ENCODE data around the gene COL13A1. TPM values are rescaled to one million over a fixed set of nuclear protein-coding genes. Genes with fewer than 3 reads are reported as not detected.

COL13A1 gene
- total RNA-seq, 4 donors from 2014 or later = 0.42 to 3.4 (median 1.5) TPM

- WGBS = 46% methylated on average over 5 of the region's 5 CpGs
- Histone ChIP-seq H3K27me3 (no peaks in the 10 kb centered on the region), H3K27ac (no peak overlapping the region), H3K36me3 (no peaks in the 10 kb centered on the region), H3K4me3 (no peak overlapping the region), H3K9me3 (no peaks in the 10 kb centered on the region), H3K4me1 (peaks cover 8% of the 10 kb centered on the region)
- DNase-seq (ENCODE audit: low spot score in 2 of 2) = no peak
- no peak for TF ChIP-seq EP300 (IDR thresholded peaks at IDR 0.05)
- TF ChIP-seq POLR2A (IDR thresholded peaks at IDR 0.05) = no peak
- TF ChIP-seq, protein P1, sequence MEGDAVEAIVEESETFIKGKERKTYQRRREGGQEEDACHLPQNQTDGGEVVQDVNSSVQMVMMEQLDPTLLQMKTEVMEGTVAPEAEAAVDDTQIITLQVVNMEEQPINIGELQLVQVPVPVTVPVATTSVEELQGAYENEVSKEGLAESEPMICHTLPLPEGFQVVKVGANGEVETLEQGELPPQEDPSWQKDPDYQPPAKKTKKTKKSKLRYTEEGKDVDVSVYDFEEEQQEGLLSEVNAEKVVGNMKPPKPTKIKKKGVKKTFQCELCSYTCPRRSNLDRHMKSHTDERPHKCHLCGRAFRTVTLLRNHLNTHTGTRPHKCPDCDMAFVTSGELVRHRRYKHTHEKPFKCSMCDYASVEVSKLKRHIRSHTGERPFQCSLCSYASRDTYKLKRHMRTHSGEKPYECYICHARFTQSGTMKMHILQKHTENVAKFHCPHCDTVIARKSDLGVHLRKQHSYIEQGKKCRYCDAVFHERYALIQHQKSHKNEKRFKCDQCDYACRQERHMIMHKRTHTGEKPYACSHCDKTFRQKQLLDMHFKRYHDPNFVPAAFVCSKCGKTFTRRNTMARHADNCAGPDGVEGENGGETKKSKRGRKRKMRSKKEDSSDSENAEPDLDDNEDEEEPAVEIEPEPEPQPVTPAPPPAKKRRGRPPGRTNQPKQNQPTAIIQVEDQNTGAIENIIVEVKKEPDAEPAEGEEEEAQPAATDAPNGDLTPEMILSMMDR (IDR thresholded peaks at IDR 0.05) = no peak
- TF ChIP-seq POLR2AphosphoS5 (IDR thresholded peaks at IDR 0.05) = no peak
Measured at GRCh38 chr10:69952821-69953221, 151.1 kb downstream of the COL13A1 start.

DNA sequence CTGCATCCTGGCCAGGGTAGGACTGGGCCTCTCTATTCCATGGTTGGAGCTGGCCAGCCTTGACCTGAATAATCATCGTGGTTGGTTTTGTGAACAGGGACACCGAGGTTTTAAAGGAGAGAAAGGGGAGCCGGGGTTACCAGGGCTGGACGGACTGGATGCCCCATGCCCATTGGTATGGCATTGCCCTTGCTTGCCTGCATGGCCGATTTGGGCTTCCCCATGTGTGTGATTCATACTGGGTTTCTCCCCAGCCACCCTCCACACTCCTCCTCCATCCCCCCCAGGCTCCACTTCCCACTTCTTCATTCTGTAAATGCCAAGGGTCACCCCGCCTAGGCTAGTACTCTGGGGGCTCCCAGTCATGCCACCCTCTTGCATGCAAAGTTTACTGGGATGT lies 152.1 kb downstream of the COL13A1 start:
- H3K4me3 ChIP-seq = no peak overlapping the region
- no peak for TF ChIP-seq EP300 (IDR thresholded peaks at IDR 0.05)
- no peak for TF ChIP-seq POLR2A (IDR thresholded peaks at IDR 0.05)
- TF ChIP-seq POLR2AphosphoS5 (IDR thresholded peaks at IDR 0.05) = no peak
- TF ChIP-seq, protein P1 (IDR thresholded peaks at IDR 0.05) = no peak
- DNase-seq (ENCODE audit: low spot score in 2 of 2) = peak; percentile 58 to 72
- no peaks in the 10 kb centered on the region for H3K9me3 ChIP-seq
- H3K27ac ChIP-seq = no peak overlapping the region
- H3K4me1 ChIP-seq = peaks cover 8% of the 10 kb centered on the region
- H3K27me3 ChIP-seq = no peaks in the 10 kb centered on the region
- WGBS = 81% methylated on average over 5 of the region's 6 CpGs
- H3K36me3 ChIP-seq = no peaks in the 10 kb centered on the region

DNA sequence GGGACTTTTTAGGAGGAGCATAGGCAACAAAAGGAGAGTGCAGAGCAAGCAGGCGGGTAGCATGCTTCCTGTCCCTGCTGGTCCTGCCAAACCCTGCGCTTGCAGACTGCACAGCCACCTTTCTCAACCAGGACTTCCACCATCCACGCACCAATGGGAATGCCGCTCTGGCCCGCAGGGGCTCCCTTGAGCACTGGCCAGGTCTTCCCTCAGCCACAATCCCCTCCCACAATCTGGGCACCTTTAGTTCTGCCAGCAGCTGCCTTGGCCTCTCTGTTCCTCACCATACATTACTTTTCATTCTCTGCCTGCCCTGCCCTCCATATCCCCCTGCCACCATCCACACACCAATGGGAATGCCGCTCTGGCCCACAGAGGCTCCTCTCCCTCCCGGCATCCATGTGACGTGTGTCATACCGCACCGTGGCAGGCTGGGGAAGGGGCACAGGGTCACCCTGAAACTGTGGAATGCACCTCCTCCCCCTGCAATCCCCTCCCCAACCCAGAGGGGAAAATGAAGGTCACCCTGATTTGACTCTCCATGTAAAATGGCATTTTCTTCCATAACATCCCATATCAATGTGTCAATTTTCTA lies 153.6 kb downstream of the COL13A1 start:
- Histone ChIP-seq H3K9me3 (no peaks in the 10 kb centered on the region), H3K27me3 (no peaks in the 10 kb centered on the region)
- WGBS = 81% methylated on average over 10 of the region's 10 CpGs

DNA sequence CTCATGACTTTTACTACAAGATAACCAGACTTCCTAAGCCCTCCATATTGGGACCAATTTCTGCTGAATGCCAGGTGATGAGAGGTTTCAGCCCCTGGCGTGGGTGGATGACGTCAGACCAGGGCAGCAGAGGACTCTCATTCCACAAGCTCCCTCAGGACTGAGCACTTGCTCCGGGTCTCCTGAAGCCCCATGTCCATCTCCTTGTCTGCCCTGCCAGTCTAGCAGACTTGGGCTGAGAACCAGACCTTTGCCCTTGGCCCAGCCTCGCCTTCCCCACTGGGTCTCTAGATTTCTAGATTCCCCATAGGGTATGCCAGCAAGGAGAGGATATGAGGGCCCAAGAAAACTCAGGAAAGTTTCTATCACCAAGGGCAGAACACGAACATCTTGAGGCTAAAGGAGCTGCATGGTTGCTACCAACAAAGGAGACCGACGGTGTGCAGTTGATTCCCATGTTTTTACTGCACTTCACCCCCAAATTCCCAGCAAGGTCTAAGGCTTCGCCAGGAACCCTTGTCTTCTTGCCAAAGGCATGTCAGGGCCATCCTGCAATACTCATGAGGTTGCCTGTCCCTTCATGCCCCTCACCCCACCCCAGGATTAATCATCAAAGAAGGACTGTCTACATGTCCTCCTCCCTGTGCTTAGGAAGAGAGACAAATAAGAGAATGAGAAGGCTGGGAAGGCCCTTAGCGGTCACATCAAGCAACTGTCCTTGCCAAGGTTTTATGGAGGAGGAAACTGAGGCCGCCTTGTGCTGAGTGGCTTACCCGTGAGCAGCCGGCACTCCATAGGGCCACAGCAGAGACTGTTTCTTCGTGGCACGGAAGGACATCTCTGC lies 154.4 kb downstream of the COL13A1 start:
- H3K4me1 ChIP-seq = peaks cover 8% of the 10 kb centered on the region
- H3K4me3 ChIP-seq = no peak overlapping the region
- no peaks in the 10 kb centered on the region for H3K36me3 ChIP-seq
- H3K9me3 ChIP-seq = no peaks in the 10 kb centered on the region
- H3K27me3 ChIP-seq = no peaks in the 10 kb centered on the region
- 87% methylated on average over 14 of the region's 14 CpGs for WGBS
- no peak overlapping the region for H3K27ac ChIP-seq
- no peak for TF ChIP-seq POLR2AphosphoS5 (IDR thresholded peaks at IDR 0.05)
- TF ChIP-seq, protein P1 (IDR thresholded peaks at IDR 0.05) = no peak
- TF ChIP-seq EP300 (IDR thresholded peaks at IDR 0.05) = no peak
- TF ChIP-seq POLR2A (IDR thresholded peaks at IDR 0.05) = no peak
- peak in 1 of 2 donors; percentile 64 for DNase-seq (ENCODE audit: low spot score in 2 of 2)

More for the DNA sequence above, 153.6 kb downstream of the COL13A1 start:
- no peak for TF ChIP-seq POLR2AphosphoS5 (IDR thresholded peaks at IDR 0.05)
- no peak for TF ChIP-seq EP300 (IDR thresholded peaks at IDR 0.05)
- TF ChIP-seq, protein P1 (IDR thresholded peaks at IDR 0.05) = no peak
- TF ChIP-seq POLR2A (IDR thresholded peaks at IDR 0.05) = no peak
- no peaks in the 10 kb centered on the region for H3K36me3 ChIP-seq
- H3K27ac ChIP-seq = no peak overlapping the region
- peak; percentile 42 to 70 for DNase-seq (ENCODE audit: low spot score in 2 of 2)
- peaks cover 8% of the 10 kb centered on the region for H3K4me1 ChIP-seq
- no peak overlapping the region for H3K4me3 ChIP-seq

GRCh38 chr10:69956741-69957230 lies 155.1 kb downstream of the COL13A1 start:
- H3K36me3 ChIP-seq = no peaks in the 10 kb centered on the region
- H3K27ac ChIP-seq = no peak overlapping the region
- no peaks in the 10 kb centered on the region for H3K27me3 ChIP-seq
- H3K9me3 ChIP-seq = no peaks in the 10 kb centered on the region
- TF ChIP-seq, protein P1 (IDR thresholded peaks at IDR 0.05) = no peak
- no peak for TF ChIP-seq EP300 (IDR thresholded peaks at IDR 0.05)
- TF ChIP-seq POLR2AphosphoS5 (IDR thresholded peaks at IDR 0.05) = no peak
- TF ChIP-seq POLR2A (IDR thresholded peaks at IDR 0.05) = no peak
- DNase-seq (ENCODE audit: low spot score in 2 of 2) = peak in 1 of 2 donors; percentile 49
- H3K4me3 ChIP-seq = no peak overlapping the region
- peaks cover 8% of the 10 kb centered on the region for H3K4me1 ChIP-seq
- 66% methylated on average over 6 of the region's 7 CpGs for WGBS

Data from suprapubic skin (tissue), 4 donors.